OCI-LY7 (cell line): Measurements from ENCODE around the gene ALDH1B1.

ENCODE experiments used
- EZH2phosphoT487 ChIP-seq: fragments of 200-600 bp; sonication (generic); IDR thresholded peaks from 2 replicates; pipeline ENCODE4 v1.6.1; 2018; ENCODE audit warnings: low read depth, borderline replicate concordance, mild to moderate bottlenecking, mixed run types, antibody characterized with exemption, low read length, moderate library complexity, mixed read lengths
- TF ChIP-seq, protein P1 (sequence below): fragments of 200-600 bp; sonication (generic); conservative IDR thresholded peaks from 2 replicates; pipeline ENCODE4 v1.5.1; 2014; ENCODE audit warnings: mild to moderate bottlenecking, antibody characterized with exemption, low read length, moderate library complexity, mixed read lengths

DNA sequence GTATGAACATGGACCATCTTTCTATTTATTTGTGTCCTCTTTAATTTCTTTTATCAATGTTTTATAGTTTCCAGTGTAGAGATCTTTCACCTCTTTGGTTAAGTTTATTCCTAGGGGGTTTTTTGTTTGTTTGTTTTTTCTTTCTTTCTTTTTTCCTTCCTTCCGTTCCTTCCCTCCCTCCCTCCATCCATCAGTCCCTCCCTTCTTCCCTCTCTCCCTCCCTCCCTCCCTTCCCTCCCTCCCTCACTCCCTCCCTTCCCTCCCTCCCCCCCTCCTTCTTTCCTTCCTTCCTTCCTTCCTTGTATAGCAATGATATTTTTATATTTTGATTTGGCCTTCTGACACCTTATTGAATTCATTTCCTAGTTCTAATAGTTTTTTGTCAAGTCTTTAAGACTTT lies 55.2 kb downstream of the ALDH1B1 start:
- TF ChIP-seq, protein P1, sequence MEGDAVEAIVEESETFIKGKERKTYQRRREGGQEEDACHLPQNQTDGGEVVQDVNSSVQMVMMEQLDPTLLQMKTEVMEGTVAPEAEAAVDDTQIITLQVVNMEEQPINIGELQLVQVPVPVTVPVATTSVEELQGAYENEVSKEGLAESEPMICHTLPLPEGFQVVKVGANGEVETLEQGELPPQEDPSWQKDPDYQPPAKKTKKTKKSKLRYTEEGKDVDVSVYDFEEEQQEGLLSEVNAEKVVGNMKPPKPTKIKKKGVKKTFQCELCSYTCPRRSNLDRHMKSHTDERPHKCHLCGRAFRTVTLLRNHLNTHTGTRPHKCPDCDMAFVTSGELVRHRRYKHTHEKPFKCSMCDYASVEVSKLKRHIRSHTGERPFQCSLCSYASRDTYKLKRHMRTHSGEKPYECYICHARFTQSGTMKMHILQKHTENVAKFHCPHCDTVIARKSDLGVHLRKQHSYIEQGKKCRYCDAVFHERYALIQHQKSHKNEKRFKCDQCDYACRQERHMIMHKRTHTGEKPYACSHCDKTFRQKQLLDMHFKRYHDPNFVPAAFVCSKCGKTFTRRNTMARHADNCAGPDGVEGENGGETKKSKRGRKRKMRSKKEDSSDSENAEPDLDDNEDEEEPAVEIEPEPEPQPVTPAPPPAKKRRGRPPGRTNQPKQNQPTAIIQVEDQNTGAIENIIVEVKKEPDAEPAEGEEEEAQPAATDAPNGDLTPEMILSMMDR = no peak
- no peak for TF ChIP-seq EZH2phosphoT487
